Measurements from ENCODE around the gene NDUFS1.
"Not testable (repeated sequence)": the region's sequence is repeated elsewhere in the genome, so short reads cannot be mapped to it uniquely, and the experiment has no call there.

Gene NDUFS1

DNA sequence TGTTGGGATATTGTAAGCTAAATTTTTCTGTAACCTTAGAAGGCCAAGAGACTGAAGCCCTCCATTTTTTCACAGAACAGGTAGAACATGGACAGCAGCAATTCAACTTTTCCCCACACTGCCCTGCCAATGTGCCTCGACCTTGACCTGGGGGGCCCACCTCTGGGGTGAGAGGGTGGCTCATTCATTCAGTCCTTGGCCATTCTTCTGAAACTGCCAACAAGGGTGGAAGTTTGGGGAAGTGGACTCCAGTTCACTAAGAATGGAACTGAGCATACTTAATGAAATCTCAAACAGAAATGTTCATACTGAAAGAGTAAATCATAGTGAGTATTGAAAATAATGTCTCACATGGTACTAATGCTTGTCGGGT, 1.5 kb upstream of the NDUFS1 start:
- DNase-seq, result no peak

DNA sequence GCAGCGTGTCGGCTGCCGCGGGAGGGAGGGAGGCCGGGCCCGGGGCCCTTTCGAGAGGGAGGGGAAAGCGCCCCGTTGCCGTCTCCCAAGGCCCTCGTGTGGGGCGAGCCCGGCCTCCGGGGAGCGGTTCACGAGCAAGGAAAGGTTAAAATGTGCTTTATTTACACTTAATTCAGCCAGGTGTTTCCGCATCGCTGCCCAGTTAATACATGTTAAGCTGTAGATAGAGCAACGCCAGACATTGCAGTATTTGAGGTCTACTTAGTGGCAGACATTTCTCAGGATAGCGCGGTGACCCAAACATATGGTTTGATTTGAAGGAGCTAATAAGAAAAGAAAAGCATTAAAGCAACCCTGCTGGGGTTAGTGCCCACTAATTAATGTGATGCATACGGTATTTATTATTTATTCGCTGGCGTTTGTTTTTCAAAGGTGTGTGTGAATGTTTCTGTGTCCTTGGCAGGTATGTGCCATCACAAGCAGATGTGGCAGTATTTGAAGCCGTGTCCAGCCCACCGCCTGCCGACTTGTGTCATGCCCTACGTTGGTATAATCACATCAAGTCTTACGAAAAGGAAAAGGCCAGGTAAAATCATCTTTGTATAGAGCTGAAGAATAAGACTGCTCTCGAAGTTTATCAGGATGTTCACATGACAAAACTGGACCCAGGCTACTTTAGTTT, 1.0 kb upstream of the NDUFS1 start:
- no peak for DNase-seq

DNA sequence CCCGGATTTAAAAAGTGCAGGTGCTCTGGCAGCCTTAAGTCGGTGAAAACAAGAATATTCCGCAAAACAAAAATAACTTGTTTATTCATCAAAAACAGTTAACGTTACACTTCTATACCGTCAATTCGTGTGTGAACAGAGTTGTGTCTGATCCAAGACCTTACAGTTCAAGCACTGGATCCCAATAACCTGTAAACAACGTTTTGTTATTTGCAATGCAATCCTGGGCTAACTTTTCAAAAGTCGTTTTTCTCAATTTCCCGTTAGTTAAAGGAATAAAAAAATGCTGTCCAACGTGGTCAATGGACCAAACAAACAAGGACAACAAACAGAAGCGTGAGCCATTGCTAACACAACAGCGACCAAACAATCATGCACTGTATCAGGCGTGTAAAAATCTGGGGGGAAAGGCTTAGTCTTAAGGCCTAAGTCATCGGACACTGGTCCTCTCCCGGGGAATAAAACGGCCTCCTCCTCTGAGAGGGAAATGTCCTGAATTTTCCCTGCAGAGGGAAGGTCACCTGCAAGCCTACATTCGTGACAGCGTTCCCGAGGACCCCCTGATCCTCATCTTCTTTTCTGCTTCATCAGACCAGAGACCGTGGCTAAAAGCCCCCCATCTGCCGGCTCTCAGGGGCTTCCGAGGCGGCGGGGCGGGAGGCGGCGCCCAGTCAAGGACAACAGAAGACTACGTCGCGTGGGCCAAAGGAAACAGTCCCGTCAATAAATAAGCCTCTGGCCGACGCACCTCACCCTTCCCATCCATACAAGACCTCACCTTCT, 490 bp downstream of the NDUFS1 start:
- no peak for DNase-seq

DNA sequence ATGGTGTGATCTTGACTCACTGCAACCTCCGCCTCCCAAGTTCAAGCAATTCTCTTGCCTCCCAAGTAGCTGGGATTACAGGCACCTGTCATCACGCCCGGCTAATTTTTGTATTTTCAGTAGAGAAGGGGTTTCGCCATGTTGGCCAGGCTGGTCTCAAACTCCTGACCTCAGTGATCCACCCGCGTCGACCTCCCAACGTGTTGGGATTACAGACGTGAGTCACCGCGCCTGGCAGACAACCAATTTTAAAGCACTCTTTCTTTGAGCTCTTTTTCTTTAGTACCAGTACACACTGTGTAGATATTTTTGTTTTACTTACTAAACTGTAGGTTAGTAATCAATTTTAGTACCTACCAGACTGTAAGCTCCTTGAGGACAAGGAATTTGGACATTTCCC, 2.2 kb downstream of the NDUFS1 start:
- not testable (repeated sequence) for DNase-seq

DNA sequence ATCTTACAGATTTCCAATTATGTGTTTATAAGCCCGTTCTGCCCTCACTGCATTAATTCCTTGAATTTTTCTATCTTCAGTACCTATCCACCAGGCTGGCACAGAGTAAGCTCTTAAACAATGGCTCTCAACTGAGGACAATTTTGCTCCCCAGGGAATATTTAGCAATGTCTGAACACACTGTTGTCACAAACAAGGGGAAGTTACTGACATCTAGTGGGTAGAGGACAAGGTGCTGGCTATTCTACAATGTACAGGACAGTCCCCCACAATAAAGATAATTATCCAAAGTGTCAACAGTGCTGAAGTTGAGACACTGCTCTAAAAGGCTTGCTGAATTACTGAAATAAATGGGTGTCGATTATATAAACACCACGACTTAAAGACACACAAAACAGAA, 5.0 kb downstream of the NDUFS1 start:
- no peak for DNase-seq

DNA sequence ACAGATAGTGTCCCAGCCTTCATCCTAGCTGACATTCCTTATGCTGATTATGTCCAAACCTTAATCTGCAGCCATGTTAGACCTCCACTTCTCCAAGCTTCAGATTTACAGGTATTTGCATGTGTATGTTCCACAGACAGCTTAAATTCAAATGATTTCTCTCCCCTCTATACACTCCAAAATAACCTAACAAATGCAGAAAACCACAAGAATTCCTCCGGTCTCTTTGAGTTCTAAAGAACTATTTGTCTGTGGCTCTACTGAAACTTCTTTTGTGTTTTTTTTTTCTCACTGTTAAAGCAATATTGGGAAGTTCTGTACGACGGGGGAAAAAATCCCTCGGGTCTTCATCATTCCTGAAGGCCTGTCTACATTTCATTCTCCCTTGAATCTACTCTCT, 8.6 kb downstream of the NDUFS1 start:
- no peak for DNase-seq

DNA sequence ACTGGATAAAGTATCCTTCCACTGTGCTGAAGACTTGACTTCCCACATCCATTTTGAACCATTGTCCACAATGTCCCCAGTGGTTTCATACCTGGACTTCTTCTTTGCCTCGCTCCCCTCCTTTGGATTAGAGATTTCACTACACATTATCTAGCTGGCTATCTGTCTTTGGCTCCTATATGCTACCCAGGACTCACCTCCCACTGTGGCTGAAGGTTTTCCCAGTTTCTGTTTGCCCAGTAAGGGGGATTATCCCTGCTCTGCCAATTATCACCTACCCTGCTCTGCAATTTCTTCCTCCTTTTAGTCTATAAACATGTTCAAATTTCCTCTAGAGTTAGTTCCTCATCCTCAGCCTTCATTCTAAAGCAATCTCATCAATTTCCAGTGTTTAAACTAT, 9.1 kb downstream of the NDUFS1 start:
- no peak for DNase-seq

DNA sequence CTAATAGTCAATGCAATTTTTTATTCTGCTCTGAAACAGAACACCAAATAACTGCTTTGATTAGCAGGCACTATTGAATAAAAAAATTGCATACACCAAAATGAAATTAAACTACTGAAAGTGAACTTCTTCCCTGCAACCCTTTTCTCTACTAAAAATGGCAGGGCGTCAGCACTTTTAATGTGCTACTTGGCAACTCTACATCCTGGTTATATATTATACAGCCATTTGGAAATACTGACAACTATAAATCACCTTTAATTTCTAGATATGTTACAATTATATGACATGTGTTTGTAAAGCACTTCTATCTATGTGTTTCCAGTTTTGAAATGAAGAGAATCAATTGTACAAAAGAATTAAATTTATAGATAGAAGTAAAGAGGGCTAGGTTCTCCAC, 9.9 kb downstream of the NDUFS1 start:
- no peak for DNase-seq

DNA sequence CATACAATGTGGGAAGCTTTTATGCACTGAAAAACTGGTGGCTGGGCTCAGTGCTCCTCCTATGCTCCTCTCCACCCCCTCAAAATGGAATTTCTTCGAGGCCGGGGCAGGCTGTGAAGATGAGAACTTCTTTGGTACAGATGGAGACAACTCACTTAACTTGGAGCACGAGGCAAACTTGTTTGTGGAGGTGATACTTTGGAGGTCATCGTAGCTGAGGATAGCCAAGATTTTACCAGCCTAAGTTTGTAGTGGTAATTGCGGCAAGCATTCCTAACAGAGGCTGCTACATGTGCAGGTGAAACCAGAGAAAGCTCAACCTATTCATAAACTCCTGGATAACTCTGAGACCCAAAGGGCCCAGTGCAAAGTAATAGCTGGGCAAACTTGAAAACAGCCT, 13.6 kb downstream of the NDUFS1 start:
- DNase-seq, result no peak

DNA sequence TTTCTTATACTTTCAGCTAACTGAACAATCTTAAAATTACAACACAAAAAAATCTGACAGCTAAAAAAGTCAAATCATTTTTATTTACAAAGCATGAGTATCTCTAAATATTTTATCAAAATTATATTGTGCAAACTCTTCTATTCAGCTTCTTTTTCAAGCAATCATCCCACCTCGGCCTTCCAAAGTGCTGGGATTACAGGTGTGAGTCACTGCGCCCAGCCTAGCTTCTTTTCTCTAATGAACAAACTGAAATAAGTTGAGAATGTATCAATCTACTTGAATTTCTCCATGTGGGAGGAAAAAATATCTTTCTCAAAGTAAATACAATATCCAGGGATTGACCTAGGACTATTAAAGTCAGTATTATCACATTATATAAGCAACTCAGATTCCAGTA, 14.9 kb downstream of the NDUFS1 start:
- DNase-seq, result no peak

DNA sequence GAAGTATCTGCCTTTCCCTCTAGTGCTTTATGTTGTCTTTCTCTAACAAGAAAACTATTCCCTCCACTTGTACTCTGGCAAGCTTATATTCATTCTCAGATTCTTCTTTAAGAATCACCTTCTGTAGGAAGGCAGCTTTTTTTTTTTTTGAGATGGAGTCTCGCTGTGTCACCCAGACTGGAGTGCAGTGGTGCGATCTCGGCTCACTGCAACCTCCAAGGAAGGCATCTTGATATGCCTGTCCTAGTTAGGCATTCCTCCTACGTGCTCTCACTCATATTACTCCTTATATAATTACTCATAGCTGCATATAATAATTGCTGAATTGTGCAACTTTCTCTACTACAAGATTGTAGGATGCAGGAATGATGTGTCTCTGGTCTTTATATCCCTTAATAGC, 15.8 kb downstream of the NDUFS1 start:
- DNase-seq, result no peak

DNA sequence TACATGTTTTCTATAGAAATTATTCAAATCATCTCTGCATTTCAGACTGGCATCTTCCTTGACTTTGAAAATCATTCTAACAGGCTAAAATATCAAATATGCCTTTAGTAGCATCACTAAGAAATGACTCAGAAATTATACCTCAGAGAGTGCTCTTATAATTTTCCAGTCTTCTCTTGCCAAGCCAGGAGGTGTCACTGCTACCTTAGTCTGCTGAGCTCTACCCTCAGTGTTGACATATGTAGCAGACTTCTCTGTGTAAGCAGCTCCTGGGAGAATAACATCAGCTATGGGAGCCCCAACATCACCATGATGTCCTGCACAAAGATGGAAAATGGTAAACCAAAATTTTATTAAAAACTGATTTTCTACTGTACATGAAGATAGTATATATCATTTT, 31.6 kb downstream of the NDUFS1 start:
- DNase-seq, result no peak

DNA sequence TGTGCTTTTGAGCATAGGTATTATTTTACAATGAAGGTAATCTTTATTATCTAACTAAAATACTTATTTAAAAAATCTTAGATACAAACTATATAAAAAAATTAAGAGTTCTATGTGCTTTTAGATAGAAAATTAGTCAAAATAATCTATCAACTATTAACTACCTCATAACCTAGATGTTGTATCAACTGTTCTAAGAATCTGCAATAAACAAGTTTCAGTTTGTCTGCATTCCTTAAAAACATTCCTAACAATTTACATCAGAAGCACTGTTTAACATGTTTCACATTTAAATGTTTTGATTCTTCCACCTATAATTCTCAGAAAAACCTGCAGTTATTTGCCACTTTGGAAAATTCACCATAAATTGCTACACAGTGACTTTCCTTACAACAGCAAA, 33.3 kb downstream of the NDUFS1 start:
- no peak for DNase-seq

DNA sequence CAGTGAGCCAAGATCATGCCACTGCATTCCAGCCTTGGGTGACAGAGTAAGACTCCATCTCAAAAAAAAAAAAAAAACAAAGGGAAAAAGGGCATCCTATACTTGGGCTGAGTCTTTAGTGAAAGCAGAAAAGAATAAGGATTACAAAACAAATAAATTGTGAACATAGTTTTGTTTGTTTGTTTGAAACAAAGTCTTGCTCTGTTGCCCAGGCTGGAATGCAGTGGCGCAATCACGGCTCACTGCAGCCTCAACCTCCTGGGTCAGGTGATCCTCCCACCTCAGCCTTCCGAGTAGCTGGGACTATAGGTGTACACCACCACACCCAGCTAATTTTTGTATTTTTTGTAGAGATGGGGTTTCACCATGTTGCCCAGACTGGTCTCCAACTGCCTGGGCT, 36.7 kb downstream of the NDUFS1 start:
- not testable (repeated sequence) for DNase-seq

DNA sequence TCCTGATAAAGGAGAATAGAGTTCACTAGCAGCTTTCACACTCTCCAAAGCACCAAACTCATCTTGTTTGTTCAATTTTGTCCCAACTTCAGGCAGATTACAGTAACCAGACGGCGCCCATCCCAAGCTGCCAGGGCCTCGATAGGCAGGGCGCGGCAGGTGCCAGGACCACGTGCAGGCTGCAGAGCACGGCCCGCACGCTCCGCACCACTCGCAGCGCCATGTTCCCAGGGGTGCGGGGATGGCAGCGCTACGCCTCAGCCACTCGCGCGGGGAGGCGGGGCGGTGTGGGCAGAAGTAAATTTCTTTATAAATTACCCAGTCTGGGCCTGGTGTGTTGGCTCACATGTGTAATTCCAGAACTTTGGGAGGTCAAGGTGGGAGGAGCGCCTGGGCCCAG, 43.0 kb downstream of the NDUFS1 start:
- DNase-seq, result no peak

DNA sequence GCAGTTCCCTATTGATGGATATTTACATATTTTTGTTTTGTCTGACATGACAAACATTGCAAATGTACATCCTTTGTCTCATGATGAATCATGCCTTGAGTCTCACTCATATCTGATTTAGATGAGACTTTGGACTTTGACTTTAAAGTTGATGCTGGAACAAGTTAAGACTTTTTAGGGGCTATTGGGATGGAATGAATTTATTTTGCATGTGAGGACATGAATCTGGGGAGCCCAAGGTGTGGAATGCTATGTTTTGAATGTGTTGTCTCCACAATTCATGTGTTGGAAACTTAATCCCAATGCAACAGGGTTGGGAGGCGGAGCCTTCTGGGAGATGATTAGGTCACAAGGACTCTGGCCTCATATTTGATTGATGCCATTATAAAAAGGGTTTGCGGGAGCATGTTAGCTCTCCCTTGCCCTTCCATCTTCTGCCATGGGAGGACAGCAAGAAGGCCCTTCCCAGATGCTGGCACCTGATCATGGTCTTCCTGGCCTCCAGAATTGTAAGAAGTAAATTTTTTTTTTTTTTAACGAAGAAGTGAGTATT, 44.1 kb downstream of the NDUFS1 start:
- no peak for DNase-seq

DNA sequence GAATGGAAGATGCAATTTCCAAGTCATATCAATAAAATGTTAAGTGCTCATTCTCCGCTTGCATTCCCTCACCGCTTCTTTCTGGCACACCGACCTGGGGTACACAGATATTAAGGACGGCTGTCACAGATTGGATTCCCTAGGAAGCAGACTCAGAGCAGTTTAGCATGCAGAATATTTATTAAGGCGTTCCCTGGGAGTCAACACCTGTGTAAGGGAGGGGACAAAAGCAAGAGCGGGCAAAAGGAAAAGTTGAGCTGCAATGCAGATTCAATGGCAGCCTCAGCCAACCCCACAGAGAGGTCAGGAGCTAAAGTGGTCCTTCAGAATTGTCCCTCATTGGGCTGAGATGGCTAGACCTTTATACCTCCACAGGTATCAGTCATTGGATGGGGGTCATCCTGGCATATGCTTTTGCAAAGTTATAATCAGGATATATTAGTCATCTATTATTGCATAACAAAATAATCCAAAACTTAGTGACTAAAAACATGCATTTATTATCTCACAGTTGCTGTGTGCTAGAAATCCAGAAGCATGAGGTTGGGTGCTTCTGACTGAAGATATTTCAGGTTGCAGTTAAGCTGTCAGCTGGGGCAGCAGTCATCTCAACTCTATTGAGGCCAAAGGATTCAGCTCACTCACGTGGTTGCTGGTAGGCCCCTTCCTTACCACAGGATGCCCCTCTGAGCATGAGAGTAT, 46.2 kb downstream of the NDUFS1 start:
- DNase-seq, result no peak

DNA sequence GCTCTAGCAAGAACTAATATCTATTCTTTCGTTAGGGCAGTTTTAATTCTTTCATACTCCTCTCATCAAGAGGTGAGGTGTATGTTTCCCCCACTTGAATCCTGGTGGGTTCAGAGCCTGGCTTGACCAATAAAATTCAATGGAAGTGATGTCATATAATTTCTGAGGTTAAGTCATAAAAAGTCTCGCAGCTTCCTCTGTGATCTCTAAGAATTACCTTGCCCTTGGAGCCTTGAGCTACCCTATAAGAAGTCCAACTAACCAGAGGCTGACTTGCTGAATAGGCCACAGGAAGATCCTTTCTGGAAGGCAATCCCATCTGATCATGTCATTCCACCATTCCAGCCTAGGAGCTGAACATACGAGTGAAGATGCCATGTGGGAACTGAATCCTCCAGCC, 47.1 kb downstream of the NDUFS1 start:
- DNase-seq, result no peak

DNA sequence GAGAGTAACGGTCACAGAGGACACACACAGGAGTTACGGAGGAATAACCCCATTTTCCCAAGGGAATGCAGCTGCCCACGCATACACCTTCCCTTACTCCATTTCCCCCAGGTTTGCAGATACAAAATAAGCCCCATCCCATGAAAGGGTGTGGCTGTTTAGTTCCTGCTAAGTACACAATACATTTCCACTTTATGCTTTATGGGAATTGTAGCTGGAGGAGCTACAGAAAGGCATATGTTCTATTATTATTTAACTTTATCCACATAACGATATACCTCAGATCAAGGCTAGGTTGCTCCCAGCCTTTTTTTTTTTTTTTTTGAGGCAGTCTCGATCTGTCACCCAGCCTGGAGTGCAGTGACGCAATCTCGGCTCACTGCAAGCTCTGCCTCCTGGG, 50.5 kb downstream of the NDUFS1 start:
- DNase-seq, result no peak

DNA sequence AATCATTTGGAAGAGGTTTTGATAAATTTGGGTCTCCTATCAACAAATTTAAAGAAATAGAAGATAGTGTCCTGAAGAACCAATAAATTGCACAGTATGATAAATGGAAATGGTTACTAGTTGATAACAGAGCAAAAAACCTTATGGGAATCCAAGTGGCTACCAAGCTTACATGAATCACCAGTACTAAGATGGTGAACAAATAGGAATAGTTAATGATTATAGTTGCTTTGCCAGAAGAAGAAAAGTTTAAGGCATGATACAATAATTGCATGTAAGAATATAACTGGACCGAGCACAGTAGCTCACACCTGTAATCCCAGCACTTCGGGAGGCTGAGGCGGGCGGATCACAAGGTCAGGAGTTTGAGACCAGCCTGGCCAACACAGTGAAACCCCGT, 53.7 kb downstream of the NDUFS1 start:
- no peak for DNase-seq

DNA sequence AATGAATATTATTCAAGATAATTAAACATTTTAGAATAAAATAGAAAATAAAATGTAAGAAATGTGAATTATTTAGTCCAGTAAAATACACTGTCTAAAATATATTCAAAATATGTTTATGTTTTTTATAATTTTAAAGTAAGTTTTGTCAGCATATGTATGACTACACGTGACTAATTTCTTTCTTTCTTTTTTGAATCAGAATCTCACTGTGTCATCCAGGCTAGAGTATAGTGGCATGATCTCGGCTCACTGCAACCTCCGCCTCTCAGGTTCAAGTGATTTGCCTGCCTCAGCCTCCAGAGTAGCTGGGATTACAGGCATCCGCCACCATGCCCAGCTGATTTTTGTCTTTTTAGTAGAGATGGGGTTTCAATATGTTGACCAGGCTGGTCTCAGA, 54.2 kb downstream of the NDUFS1 start:
- no peak for DNase-seq

DNA sequence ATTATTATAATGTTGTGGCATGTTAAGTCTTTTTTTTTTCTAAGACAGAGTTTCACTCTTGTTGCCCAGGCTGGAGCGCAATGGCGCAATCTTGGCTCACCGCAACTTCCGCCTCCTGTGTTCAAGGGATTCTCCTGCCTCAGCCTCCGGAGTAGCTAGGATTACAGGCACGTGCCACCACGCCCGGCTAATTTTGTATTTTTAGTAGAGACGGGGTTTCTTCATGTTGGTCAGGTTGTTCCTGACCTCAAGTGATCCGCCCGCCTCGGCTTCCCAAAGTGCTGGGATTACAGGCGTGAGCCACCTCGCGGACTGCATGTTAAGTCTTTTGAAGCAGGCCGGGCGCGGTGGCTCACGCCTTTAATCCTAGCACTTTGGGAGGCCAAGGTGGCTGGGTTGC, 60.4 kb downstream of the NDUFS1 start:
- DNase-seq, result not testable (repeated sequence)

DNA sequence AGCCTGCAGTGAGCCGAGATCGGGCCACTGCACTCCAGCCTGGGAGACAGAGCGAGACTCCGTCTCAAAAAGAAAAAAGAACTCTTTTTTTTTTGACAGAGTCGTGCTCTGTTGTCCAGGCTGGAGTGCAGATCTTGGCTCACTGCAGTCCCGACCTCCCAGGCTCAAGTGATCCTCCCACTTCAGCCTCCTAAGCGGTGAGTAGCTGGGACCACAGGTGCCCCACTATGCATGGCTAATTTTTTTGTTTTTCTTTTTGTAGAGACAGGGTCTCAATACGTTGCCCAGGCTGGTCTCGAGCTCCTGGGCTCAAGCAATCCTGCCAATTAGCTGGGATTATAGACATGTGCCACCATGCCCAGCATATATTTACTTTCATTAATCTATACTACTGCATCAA, 60.8 kb downstream of the NDUFS1 start:
- no peak for DNase-seq

DNA sequence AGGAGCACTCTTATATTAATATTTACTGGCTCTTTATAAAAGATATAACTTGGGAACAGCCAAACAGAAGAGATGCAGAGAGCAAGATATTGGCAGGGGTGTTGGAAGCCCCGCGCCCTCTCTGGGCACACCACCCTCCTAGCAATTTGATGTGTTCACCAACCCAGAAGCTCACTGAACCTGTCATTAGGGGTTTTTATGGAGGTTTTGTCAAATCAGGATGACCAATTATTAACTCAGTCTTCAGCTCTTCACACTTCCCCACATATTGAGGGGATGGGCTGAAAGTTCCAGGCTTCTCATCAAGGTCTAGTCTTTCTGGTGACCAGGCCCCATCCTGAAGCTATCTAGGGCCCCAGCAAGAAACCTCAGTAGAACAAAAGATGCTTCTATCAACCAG, 62.4 kb downstream of the NDUFS1 start:
- no peak for DNase-seq
